NCI-H2227 treated with DMSO at 0.1 percent for 48 hours (cell line): ENCODE results near the gene CEP57L1.

ENCODE experiments used
- DNase-seq: peaks from one replicate; lab custom pipeline; 2025; lab: John Stamatoyannopoulos, UW

The CEP57L1 gene

DNA sequence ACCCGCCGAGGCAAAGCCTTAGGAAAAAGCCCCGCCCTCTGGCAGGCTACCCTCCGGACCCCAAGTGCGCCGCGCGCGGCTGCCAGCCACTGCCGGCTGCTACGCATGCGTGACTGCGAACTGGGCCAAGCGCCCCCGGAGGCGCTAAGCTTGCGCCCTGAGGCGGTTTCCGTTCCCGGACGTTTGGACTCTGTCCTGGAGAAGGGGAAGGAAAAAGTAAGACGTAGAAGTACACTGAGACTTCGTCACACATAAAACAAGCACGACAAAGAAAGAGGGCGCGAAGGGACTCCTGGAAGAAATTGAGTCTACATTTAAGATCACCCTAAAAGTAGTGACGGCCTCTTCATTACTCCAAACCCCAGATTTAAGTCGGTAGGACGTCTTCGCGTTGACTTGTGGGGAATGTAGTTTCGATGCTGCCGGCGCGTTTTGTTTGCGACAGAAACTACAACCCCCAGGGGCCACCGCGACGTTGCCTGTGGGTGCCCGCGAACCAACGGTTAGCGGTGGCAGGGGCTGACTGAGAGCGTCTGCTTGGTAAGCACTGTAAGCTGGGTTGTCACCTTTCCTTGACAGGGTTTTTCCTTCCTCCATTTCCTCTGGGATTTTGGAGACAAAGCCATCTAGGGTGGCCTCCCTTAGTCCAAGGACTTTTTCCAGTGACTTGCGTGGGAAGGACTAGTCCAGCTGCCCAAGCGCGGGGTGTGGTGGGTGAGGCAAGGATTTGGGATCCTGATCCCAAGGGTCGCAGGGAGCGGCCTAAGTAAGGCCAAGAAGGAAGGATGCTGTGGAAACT is at the start of gene CEP57L1:
Gene CEP57L1, plus strand, starts transcription at position 472 of the 799 bp plus-strand sequence. CDS start 49,715 bp downstream, outside the sequence.
- DNase-seq: peak; percentile 98

DNA sequence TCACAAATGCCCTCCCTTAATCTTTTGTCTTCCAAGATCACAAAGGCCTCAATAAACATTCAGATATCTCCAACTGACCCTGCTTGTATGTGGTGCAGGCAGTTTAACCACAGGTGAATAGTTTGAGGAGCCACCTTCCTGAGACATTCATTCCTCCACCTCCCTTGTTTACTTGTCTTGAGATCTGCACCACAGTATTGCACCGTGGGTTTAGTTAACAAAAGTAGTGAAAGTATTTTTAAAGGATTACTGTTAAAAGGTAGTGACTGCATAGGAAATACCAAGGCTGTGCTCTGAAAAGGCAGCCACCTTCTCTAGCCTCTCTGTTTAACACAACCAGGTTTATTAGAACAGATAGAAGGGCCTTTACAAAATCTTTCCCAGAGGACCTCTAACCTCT is 47.1 kb upstream of the CEP57L1 start:
- DNase-seq: no peak

DNA sequence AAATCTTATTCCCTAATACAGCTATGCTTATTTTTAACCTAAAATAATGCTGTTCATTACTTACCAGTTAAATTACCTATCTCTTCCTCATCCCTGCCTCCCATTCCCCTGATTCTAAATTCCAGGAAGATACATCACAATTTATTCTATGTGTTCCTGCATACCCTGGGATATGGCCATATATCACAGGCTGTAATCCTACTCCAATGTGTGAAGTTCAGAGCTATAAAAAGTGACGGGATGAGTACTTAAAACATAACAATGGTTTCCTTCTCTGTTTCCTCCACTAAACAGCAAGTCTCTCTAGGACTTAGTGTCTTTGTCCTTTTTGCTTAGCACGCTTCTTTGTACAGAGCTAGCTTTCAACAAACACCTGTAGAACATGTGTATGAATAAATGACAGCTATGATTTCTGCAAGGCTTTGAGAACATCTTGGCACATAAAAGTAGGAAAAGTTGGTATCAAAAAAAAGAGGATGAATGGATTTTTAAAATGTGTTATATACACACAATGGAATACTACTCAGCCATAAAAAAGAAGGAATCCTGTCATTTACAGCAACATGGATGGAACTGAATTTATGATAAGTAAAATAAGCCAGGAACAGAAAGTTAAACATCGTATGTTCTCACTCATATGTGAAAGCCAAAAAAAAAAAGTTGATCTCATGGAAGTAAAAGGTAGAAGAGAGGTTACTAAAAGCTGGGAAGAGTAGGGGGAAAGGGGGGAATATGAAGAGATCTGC is 46.5 kb upstream of the CEP57L1 start:
- no peak for DNase-seq

DNA sequence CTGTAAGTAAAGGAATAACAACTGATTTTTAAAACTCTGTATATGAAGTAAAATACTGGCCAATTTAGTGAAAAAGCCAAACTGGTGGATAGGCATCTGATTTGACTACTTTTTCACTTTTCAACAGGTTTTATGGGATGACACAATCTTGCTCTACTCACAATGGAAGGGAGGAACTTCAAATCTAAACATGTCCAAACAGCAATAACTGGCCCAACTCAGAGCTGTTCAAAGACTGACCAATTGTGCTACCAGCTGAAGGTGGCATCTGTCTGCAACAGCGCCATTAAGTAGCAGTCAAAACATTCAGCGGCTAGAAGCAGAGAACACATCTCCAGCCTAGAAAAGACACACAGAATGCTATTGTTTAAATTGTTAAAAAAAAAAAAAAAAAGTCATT is 45.3 kb upstream of the CEP57L1 start:
- DNase-seq: no peak

DNA sequence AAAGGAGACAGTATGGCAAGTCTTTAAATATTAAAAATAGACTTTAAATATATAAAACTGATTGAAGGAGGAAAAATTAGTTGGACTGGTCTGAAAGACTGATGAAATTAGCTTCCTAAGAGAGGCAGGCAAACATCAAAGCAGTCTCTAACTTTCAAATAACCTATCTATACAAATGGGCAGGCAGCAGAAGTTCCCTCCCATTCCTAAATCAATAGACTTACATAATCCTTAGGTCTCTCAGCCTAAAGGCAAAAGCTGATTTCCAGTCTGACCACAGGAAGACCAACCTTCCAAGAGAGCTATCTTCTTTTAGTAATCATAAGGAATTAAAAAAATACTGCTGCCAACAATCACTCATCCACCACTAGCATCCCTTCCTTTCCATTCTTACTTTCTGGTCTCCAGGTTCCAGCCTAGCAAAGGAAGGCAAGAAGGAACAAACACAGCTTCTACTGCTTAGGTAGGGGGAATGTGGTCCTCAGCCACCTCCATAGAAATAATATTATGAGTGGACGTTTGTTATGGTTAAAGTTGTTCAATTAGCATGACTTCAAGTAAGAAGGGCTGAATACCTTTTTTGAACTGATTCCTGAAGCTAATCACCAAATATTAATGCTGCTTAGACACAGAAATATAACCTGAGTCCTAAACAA is 44.7 kb upstream of the CEP57L1 start:
- no peak for DNase-seq

DNA sequence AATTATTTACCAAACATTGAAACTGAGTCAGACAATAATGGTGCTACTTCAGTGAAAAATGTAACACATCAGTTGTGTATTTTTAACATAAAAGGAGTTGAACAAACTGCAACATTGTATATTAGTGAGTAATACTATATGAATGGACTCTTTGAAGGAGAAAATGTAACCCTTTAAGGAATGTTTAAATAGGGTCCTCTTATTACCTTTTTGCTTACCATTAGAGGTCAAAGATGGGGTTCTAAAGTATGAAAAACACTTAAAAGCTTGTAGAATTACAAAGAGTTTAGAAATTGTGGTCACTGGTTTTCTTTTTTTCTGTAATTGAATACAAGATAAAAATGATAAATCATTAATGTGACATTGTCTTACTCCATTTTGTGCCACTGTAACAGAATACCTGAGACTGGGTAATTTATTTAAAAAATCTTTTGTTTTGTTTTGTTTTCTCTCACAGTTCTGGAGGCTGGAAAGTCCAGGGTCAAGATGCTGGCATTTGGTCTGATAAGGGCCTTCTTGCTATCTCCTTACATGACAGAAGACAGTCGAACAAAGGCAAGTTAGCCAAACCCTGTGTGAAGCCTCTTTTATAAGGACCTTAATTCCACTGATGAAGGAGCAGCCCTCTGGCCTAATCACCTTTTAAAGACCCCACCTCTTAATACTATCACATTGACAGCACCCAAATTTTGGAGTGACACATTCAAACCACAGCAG is 43.8 kb upstream of the CEP57L1 start:
- DNase-seq: no peak

DNA sequence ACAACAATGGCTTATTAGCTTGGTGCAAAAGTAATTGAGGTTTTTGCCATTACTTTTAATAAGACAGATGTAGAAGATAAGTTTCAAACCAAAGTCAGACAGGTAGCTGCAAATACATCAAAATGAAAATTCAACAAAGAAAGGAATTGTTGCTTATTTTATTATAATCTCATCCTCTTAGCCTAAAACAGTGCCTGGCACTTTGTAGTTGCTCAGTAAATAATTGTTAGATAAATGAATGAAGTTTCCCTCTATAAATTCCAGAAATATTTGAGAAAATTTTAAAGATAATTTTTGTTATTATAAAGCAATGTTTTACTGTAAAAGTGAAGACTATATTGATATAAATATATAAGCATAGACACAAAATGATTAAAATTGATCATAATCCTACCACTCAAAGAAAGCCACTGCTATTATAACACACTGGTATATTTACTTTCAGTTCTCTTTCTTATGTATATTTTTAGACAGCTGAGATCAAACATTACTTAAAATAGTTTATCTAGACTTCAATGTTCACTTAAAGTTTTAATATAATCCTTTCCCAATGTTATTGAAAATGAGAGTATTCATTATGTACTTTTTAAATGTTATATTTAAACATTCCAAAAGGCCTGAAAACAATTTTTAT is 43.2 kb upstream of the CEP57L1 start:
- no peak for DNase-seq

DNA sequence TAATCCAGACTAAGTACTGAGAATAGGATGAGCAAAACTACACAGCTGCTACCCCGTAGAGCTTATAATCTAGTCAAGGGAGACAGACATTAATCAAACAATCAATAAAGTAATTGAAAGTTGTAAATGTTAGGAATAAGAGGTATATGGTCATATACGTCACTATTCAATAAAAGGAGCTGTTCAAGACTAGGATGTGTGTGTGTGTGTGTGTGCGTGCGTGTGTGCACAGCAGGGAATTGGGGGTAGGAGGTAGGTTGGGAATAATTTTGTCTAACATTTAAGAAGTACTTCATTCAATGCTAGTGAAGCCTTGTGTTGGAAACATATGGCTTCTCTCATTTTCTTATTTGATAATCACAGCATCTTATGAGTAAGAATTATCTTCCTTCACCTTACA is 42.5 kb upstream of the CEP57L1 start:
- DNase-seq: no peak

DNA sequence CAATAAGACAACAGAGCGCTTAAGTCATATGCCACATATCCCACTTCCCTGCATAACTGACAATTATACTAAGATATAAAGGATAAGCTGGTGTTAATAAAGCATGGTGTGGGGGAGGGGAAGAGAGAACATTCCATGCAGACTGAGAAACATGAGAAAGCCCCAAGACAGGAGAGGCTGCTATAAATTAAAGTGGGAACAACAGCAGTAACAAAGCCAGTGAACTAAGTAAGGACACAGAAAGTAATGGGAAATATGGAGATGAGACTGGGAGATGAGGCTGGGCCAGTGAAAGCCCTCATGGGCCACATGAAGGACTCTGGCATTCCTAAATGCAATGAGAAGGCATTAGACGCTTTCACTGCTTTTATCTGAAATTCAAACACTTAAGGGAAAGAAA is 42.0 kb upstream of the CEP57L1 start:
- no peak for DNase-seq

DNA sequence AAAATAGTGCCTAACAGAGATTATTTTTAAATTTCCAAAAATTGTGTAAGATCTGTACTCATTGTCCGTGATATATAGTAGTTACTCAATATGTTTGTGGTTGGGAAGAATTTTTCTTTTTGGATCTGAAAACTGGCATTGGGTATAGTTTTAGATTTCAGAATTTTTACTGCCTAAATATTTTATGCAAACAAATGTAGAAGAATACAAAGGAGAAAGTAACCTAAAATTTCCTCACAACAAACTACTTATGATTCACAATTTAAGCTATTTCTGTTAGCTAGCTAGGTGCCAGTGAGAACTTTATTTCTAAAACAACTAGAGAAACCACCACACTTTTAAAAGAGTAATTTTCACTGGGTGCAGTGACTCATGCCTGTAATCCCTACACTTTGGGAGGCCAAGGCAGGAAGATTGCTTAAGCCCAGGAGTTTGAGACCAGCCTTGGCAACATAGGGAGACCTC is 39.5 kb upstream of the CEP57L1 start:
- DNase-seq: no peak

DNA sequence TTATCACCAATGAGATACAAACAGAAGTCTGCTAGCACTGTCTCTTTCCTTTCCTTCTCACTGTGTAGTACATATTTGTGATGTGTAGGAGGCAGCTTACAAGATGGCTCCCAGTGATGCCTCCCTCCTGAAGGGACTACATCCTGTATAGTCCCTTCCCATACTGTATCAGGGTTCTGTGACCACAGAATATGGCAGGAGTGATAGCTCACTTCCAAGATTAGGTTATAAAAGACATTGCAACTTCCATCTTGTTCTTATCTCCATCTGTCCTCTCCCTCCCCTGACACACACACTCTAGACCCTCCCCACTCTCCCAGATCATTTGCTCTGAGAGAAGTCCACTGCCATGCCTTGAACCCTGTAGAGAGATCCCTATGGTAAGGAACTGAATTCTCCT is 38.6 kb upstream of the CEP57L1 start:
- no peak for DNase-seq

DNA sequence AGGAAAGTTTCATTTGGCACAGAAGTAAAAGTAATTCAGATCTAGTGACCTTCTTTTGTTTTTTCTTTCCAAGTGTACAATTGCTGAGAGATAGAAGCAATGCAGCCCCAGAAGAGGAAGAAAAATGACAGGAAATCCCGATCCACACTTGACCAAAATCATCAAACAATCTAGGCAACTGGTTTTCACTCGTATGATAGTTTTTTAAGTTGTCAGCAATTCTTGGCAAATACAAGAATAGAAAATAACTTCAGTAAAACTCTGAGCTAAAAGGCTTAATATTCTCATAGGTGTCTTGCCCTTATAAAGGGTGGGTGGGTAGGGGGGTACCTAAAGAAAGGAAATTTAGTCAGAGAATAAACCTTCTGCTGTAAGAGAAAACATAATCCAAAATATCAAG is 36.7 kb upstream of the CEP57L1 start:
- no peak for DNase-seq

DNA sequence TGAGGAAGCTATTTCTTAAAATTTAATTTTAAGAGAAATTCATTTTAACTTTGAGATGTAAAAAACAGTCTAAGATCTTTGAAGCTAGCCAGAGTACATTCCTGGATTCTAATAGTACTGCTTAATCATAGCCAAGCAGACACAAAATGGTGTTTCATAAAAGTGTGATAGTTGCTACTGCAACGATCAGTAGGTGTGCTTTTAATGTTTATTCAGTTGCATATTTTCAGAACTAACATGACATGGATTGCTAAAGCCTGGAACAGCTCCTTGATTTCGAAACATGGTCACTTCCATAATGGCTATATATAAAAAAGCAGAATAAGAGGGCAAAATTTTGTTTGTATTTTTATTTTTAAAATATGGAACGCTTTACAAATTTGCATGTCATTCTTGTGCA is 36.2 kb upstream of the CEP57L1 start:
- DNase-seq: no peak

DNA sequence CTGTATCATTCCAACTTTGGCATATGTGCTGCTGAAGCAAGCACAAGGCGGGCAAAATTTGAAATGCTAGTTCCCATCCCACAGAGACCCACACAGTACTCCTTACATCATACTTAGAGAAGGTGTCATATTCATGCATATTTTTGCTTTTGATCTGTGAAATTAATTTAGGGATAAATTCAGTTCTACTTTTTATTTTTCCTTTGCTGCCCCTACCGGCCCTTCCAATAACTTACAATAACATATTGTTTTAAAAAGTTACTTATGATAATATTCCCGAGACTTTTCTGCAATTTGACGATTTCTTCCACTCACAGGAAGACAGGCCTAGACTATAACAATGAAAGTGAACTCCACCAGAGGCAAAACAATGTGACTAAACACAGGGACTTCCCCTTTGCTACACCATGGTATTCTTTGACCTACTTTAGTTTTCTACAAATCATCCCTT is 35.7 kb upstream of the CEP57L1 start:
- DNase-seq: no peak

DNA sequence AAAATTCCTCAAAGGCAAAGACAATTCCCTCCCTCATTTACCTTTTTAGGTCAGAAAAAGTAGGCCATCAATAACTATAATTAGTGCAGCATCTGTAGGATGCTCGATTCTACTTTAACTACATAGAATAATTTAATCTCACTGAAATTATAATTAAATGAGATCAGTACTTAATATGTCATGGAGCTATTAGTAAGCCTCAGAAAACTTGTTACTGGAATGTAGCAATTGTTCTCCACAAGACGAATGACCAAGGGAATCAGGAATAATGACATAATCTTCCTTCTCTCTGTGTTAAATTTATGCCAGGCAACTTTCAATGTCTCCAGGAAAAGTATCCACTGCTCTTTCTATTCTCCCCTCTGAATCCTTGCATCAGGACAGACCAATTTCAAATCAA is 34.7 kb upstream of the CEP57L1 start:
- no peak for DNase-seq

DNA sequence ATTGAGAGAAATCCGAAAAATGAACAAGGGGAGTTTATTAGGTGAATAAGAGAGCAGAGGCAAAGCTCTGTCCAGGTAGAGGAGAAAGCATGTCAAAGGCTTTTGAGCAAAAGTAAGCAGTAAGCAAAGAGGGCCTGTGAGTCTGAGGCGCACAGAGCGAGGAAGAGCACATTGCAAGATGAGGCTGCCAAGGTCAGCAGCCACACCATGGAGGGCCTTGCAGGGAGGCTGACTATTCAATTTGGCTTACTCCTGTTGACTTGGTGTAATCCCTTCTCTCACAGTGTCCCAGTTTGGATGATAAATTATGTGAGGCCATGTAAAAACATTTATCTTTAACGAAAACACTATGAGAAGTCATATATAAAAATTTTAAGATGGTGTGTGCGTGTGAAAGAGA is 33.1 kb upstream of the CEP57L1 start:
- DNase-seq: no peak

DNA sequence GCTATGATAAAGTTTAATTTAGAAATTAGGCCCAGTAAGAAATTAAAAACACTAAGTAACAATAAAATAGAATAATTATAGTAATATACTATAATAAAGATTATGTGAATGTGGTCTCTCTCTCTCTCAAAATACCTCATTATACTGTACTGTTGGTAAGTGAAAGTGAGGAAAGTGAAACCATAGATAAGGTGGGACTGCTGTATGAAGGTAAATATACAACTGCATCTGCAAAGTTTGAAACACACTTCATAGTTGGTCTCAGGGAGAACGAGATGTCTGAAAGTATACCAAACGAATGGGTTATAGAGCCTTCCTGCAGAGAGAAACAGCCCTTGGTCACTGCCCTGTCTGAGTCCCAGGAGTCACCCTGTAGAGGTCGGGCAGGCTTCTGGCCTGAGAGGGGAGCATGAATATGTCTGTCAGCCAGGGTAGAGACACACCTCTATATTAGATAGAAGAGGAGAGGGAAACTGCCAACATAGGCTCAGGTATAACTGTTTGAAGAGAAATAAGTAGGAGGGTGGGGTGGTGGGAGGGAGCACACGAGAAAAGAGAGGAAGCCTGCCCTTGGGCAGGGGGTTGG is 32.4 kb upstream of the CEP57L1 start:
- DNase-seq: no peak

DNA sequence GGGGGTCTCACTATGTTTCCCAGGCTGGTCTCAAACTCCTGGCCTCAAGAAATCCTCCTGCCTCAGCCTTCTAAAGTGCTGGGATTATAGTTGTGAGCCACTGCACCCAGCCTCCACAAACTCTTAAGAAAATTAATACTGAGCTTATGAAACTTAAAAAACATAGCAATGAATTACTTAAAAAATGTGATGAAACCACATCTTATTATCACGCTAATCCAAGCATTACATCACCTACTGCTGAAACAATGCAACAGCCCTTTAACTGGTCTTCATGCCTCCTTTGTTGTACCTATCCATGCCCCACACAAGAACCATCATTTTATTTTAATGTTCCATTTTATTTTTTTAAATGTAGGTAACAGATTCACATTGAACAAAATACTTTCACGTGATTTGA is 25.6 kb upstream of the CEP57L1 start:
- DNase-seq: no peak

DNA sequence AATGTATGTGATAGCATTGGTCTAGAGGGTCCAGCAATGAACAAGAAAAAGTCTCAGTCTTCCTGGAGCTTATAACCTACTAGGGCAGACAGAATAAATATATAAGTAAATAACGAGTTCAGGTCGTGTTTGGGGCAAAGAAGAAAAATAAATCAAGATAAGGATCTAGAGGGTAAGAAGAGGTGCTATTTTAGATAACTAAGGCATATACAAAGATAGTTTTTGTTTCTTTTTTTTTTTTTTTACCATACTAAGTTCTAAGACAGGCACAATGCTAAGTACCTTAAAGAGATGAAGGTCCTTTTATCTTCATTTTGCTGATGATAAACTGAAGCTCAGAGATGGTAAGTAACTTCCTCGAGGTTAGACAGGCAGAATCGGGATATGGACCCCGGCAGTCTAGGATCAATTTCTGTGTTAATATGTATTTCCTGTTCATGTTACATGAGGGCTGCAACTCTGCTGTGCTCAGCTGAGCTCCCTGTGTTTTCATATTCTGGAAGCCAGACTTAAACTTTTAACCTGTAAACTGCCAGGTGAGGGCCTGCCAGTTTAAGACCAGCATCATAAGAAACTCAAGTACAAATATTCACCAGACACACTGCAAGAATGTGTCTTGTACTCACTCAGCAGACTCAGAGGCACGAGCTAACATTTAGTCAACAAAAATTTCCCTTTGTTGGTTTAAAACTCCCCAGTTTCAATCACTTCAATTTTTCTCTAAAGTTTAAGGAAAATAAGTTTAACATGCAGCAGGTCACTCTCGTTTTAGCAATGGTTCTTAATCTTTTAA is 24.0 kb upstream of the CEP57L1 start:
- no peak for DNase-seq

DNA sequence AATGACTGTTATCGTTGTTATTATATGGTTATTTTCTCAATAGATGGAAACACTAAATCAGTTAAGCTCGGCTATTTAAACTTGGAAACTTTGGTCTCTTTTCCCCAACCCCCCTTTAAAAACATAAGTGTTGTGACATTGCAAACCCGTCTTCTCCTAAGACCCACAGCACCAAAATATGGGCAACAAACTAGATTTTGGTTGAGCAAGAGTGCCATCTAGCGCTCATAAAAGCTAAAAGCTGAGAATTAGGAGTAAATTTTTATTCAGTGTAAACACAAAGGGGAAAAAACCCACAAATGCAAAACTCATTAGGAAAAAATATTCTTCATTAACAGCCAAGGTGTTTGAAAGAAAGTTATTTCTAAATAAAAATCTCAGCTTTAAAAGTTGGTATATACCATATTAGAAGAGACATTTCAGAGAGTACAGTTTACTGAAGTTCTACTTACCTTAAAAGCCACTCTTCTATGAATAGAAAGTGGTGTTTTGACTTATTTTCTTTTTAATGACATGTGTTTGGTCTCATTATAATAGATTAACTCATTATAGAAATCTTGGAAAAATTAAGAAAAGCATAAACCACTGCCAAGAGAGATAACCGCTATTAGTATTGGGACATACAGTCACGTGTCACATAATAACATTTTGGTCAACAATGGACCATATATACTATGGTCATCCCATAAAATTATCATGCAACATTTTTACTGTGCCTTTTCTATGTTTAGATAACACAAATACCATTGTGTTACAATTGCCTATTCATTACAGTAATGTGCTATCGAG is 21.8 kb upstream of the CEP57L1 start:
- peak; percentile 31 for DNase-seq
